H1 (cell line): ENCODE measurements around the gene MRPL40.

Source experiments
- BACH1 ChIP-seq: IDR thresholded peaks from 2 replicates; pipeline ENCODE4 v1.6.1; 2012; ENCODE audit warnings: low read length, improper control_type of control experiment
- CEBPB ChIP-seq: IDR thresholded peaks from 2 replicates; pipeline ENCODE4 v1.6.1; 2012; ENCODE audit warnings: low read depth, low read length
- CREB1 ChIP-seq: IDR thresholded peaks from 2 replicates; pipeline ENCODE4 v1.6.1; 2012; ENCODE audit warnings: inconsistent platforms
- KDM1A ChIP-seq: fragments of 200-600, 300-600 bp; sonication (generic); IDR thresholded peaks from 2 replicates; pipeline ENCODE4 v1.7.1; 2016; ENCODE audit warnings: mild to moderate bottlenecking, low read length, borderline replicate concordance
- POLR2A ChIP-seq, 2 experiments: IDR thresholded peaks; 1 replicate in 1 of 2; 2 replicates in 1 of 2; pipeline ENCODE4 v1.6.1; 2011; ENCODE audit warnings: low read depth in 2 of 2, low read length in 2 of 2, mild to moderate bottlenecking in 2 of 2; ENCODE audit errors: control extremely low read depth in 1 of 2
- POLR2AphosphoS5 ChIP-seq: IDR thresholded peaks from 2 replicates; pipeline ENCODE4 v1.6.1; 2011; ENCODE audit warnings: low read depth, low read length
- RNF2 ChIP-seq: fragments of 200-900, 300-1000 bp; sonication (generic); IDR thresholded peaks from 2 replicates; pipeline ENCODE4 v1.7.1; 2016; ENCODE audit warnings: borderline replicate concordance, low read depth, mild to moderate bottlenecking, antibody characterized with exemption, low read length; ENCODE audit not compliant: poor library complexity, severe bottlenecking; ENCODE audit errors: missing control alignments
- RXRA ChIP-seq: IDR thresholded peaks from 2 replicates; pipeline ENCODE4 v1.6.1; 2011; ENCODE audit warnings: low read depth, mild to moderate bottlenecking, low read length, moderate library complexity; ENCODE audit not compliant: insufficient read depth
- SIN3A ChIP-seq, 2 experiments: IDR thresholded peaks in 1 of 2; conservative IDR thresholded peaks in 1 of 2; 2 replicates each; pipeline ENCODE4 v1.6.1; 2011 to 2012; ENCODE audit warnings: low read length in 2 of 2, improper control_type of control experiment in 1 of 2, low read depth in 1 of 2, mild to moderate bottlenecking in 1 of 2
- SUZ12 ChIP-seq: fragments of 200-600 bp; sonication (generic); IDR thresholded peaks from 2 replicates; pipeline ENCODE4 v1.6.1; 2012; ENCODE audit warnings: mild to moderate bottlenecking, inconsistent platforms, low read length, moderate library complexity, mixed read lengths
- YY1 ChIP-seq: IDR thresholded peaks from 2 replicates; pipeline ENCODE4 v1.6.1; 2011; ENCODE audit warnings: low read depth, mild to moderate bottlenecking, low read length
- ZNF274 ChIP-seq: IDR thresholded peaks from 2 replicates; pipeline ENCODE4 v1.7.0; 2012; ENCODE audit warnings: low read length, borderline replicate concordance; ENCODE audit errors: extremely low read depth
- TF ChIP-seq, protein P1 (sequence below), 3 experiments: IDR thresholded peaks; 1 replicate in 2 of 3; 2 replicates in 1 of 3; pipeline versions ENCODE4 v1.5.1 to v1.6.1; 2011; ENCODE audit warnings: low read length in 3 of 3, mild to moderate bottlenecking in 3 of 3, inconsistent platforms in 2 of 3, low read depth in 1 of 3, moderate library complexity in 1 of 3; ENCODE audit not compliant: insufficient read depth in 1 of 3; ENCODE audit errors: control extremely low read depth in 1 of 3
- TF ChIP-seq, protein P2 (sequence below): IDR thresholded peaks from 2 replicates; pipeline ENCODE4 v1.6.1; 2011; ENCODE audit warnings: low read depth, mild to moderate bottlenecking, low read length; ENCODE audit not compliant: insufficient read depth

DNA sequence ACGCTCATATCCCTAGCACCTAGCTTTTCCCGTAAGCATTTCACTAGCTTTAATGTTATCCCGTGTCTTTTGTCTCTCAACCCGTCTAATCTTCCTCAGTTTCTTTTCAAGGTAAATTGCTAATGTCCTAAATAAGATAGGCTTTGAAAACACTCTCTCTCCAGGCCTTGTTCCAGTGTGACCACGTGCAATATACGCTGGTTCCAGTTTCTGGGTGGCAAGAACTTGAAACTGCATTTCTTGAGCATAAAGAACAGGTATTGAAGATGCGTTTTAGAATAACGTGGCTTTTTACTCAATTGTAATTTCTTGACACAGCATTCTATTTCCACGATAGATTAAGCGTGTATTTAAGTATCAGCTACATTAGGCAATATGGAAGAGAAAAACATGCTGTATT, 48.4 kb downstream of the MRPL40 start:
- TF ChIP-seq, protein P1, sequence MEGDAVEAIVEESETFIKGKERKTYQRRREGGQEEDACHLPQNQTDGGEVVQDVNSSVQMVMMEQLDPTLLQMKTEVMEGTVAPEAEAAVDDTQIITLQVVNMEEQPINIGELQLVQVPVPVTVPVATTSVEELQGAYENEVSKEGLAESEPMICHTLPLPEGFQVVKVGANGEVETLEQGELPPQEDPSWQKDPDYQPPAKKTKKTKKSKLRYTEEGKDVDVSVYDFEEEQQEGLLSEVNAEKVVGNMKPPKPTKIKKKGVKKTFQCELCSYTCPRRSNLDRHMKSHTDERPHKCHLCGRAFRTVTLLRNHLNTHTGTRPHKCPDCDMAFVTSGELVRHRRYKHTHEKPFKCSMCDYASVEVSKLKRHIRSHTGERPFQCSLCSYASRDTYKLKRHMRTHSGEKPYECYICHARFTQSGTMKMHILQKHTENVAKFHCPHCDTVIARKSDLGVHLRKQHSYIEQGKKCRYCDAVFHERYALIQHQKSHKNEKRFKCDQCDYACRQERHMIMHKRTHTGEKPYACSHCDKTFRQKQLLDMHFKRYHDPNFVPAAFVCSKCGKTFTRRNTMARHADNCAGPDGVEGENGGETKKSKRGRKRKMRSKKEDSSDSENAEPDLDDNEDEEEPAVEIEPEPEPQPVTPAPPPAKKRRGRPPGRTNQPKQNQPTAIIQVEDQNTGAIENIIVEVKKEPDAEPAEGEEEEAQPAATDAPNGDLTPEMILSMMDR (IDR thresholded peaks at IDR 0.05; ENCODE audit: control extremely low read depth in 1 of 3, insufficient read depth in 1 of 3, low read depth in 1 of 3, low read length in 3 of 3) = no peak
- TF ChIP-seq ZNF274 (no peak), CREB1 (no peak), SUZ12 (no peak), KDM1A (no peak), YY1 (no peak), POLR2A (IDR thresholded peaks at IDR 0.05; ENCODE audit: control extremely low read depth in 1 of 2, low read depth in 2 of 2, low read length in 2 of 2) (no peak), CEBPB (no peak), RNF2 (no peak), POLR2AphosphoS5 (no peak), RXRA (no peak), BACH1 (no peak), SIN3A (conservative IDR thresholded peaks at IDR 0.05 in 1 of 2, IDR thresholded peaks at IDR 0.05 in 1 of 2; ENCODE audit: low read depth in 1 of 2, low read length in 2 of 2) (no peak)
- TF ChIP-seq, protein P2, sequence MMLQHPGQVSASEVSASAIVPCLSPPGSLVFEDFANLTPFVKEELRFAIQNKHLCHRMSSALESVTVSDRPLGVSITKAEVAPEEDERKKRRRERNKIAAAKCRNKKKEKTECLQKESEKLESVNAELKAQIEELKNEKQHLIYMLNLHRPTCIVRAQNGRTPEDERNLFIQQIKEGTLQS = no peak
